Ovary (tissue), 3 donors: Measurements from ENCODE around the gene NENF.

ENCODE experiments used
- POLR2A ChIP-seq: fragments of 450-650 bp; IDR thresholded peaks from one replicate; pipeline ENCODE4 v1.6.1; 2017; ENCODE audit warnings: antibody characterized with exemption, mild to moderate bottlenecking, moderate library complexity
- TF ChIP-seq, protein P1 (sequence below), 3 donors: fragments of 450-650 bp in 2 of 3; fragments of 200-600 bp in 1 of 3; IDR thresholded peaks; one replicate each; pipeline versions ENCODE4 v1.5.1 to v1.8.0; 2016 to 2022; ENCODE audit warnings: antibody characterized with exemption in 3 of 3, mild to moderate bottlenecking in 1 of 3
- donor health status: DM: no; HTN: no; CAD: no.

DNA sequence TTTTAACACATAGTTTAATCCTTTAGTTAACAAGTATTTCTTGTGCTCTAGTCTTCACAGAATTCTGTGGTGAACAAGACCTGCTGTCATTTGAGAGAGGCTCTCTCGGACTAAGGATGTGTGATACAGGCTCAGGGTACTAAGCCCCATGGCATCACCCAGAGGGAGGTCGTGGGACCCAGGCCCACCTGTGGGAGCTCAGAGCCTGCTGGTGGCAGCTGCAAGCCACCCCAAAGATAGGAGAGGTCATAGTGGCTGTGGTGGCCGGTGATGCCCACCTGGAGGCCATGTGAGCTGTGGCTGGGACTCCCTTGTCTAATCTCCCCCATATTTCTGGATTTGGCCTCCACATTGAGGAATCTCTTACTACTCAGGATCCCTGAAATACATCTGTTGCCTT is 22.0 kb downstream of the NENF start:
- TF ChIP-seq, protein P1, sequence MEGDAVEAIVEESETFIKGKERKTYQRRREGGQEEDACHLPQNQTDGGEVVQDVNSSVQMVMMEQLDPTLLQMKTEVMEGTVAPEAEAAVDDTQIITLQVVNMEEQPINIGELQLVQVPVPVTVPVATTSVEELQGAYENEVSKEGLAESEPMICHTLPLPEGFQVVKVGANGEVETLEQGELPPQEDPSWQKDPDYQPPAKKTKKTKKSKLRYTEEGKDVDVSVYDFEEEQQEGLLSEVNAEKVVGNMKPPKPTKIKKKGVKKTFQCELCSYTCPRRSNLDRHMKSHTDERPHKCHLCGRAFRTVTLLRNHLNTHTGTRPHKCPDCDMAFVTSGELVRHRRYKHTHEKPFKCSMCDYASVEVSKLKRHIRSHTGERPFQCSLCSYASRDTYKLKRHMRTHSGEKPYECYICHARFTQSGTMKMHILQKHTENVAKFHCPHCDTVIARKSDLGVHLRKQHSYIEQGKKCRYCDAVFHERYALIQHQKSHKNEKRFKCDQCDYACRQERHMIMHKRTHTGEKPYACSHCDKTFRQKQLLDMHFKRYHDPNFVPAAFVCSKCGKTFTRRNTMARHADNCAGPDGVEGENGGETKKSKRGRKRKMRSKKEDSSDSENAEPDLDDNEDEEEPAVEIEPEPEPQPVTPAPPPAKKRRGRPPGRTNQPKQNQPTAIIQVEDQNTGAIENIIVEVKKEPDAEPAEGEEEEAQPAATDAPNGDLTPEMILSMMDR (IDR thresholded peaks at IDR 0.05): no peak
- no peak for TF ChIP-seq POLR2A
